Activated naive CD8-positive, alpha-beta T cell treated with anti-CD3 and anti-CD28 coated beads, Interleukin-2, amount 10 ng/mL, durations not matched to agents 7 days and 5 days (primary cell): ENCODE measurements around the gene PRLR. TPM values are rescaled to one million over a fixed set of nuclear protein-coding genes. Genes with fewer than 3 reads are reported as not detected.

Experiments used
- ATAC-seq: fragments of 150-1000 bp; cut with Tn5 transposase; one replicate; pipeline ENCODE4 v1.10.0; 2021; ENCODE audit warnings: low read depth, moderate library complexity
- POLR2A ChIA-PET: fragments of 350-600 bp; sonication (Branson Sonifier 250); formaldehyde crosslinking; loops from one replicate; lab custom pipeline; 2021; ENCODE audit warnings: antibody characterized with exemption; lab: Charles Lee
- DNase-seq: peaks from one replicate; pipeline ENCODE4 v3.0.0; 2021
- H3K27ac Mint-ChIP-seq: one replicate; pipeline ENCODE4 v1.8.0; 2022; ENCODE audit warnings: mild to moderate bottlenecking, mixed read lengths
- H3K27me3 Mint-ChIP-seq: one replicate; pipeline ENCODE4 v1.8.0; 2022; ENCODE audit warnings: mild to moderate bottlenecking, moderate library complexity, mixed read lengths
- H3K36me3 Mint-ChIP-seq: one replicate; pipeline ENCODE4 v1.8.0; 2021; ENCODE audit warnings: mild to moderate bottlenecking, mixed read lengths
- H3K4me1 Mint-ChIP-seq: one replicate; pipeline ENCODE4 v1.8.0; 2021; ENCODE audit warnings: mixed read lengths
- H3K4me3 Mint-ChIP-seq: one replicate; pipeline ENCODE4 v1.8.0; 2022; ENCODE audit warnings: mild to moderate bottlenecking, moderate library complexity, mixed read lengths
- H3K9me3 Mint-ChIP-seq: one replicate; pipeline ENCODE4 v1.8.0; 2021; ENCODE audit warnings: mixed read lengths
- total RNA-seq, 2 experiments: library from RNA; stranded (reverse); gene quantifications; one replicate each; pipeline ENCODE4 v1.2.3, GENCODE V29; 2021

PRLR gene
- total RNA-seq, 2 experiments from 2014 or later: not detected

GRCh38 chr5:35180046-35180445 is 50.2 kb downstream of the PRLR start:
- Mint-ChIP-seq H3K4me3 (no peak overlapping the region), H3K36me3 (no peaks in the 10 kb centered on the region), H3K9me3 (no peaks in the 10 kb centered on the region), H3K4me1 (no peaks in the 10 kb centered on the region), H3K27me3 (peaks cover 3% of the 10 kb centered on the region), H3K27ac (no peak overlapping the region)
- POLR2A ChIA-PET: no interaction called here
- DNase-seq (no peak), ATAC-seq (no peak)

GRCh38 chr5:35177783-35178182 is 52.5 kb downstream of the PRLR start:
- DNase-seq: no peak
- peaks cover 3% of the 10 kb centered on the region for H3K27me3 Mint-ChIP-seq
- POLR2A ChIA-PET: no interaction called here

GRCh38 chr5:35172533-35172932 is 57.8 kb downstream of the PRLR start:
- Mint-ChIP-seq H3K4me3 (no peak overlapping the region), H3K27ac (no peak overlapping the region), H3K27me3 (no peaks in the 10 kb centered on the region), H3K9me3 (peaks cover 2% of the 10 kb centered on the region), H3K4me1 (no peaks in the 10 kb centered on the region), H3K36me3 (no peaks in the 10 kb centered on the region)
- DNase-seq (no peak), ATAC-seq (no peak)
- POLR2A ChIA-PET: no interaction called here

More at GRCh38 chr5:35177783-35178182, 52.5 kb downstream of the PRLR start:
- ATAC-seq: no peak
- H3K27ac Mint-ChIP-seq: no peak overlapping the region
- H3K9me3 Mint-ChIP-seq: no peaks in the 10 kb centered on the region
- H3K4me1 Mint-ChIP-seq: no peaks in the 10 kb centered on the region
- no peaks in the 10 kb centered on the region for H3K36me3 Mint-ChIP-seq
- H3K4me3 Mint-ChIP-seq: no peak overlapping the region

- POLR2A ChIA-PET: no interaction called here
- ATAC-seq: no peak
- Mint-ChIP-seq H3K4me3 (no peak overlapping the region), H3K27ac (no peak overlapping the region), H3K9me3 (peaks cover 2% of the 10 kb centered on the region), H3K36me3 (no peaks in the 10 kb centered on the region), H3K4me1 (no peaks in the 10 kb centered on the region), H3K27me3 (no peaks in the 10 kb centered on the region)
- no peak for DNase-seq
Measured at GRCh38 chr5:35171991-35172390, 58.3 kb downstream of the PRLR start.

GRCh38 chr5:35171078-35171477 is 59.2 kb downstream of the PRLR start:
- no peak overlapping the region for H3K4me3 Mint-ChIP-seq
- no peak for DNase-seq
- H3K36me3 Mint-ChIP-seq: no peaks in the 10 kb centered on the region
- POLR2A ChIA-PET: no interaction called here
- H3K27me3 Mint-ChIP-seq: no peaks in the 10 kb centered on the region
- peaks cover 2% of the 10 kb centered on the region for H3K9me3 Mint-ChIP-seq
- no peak for ATAC-seq
- no peaks in the 10 kb centered on the region for H3K4me1 Mint-ChIP-seq
- H3K27ac Mint-ChIP-seq: no peak overlapping the region

- no peak overlapping the region for H3K4me3 Mint-ChIP-seq
- no peaks in the 10 kb centered on the region for H3K4me1 Mint-ChIP-seq
- DNase-seq (no peak), ATAC-seq (no peak)
- no peaks in the 10 kb centered on the region for H3K36me3 Mint-ChIP-seq
- H3K27me3 Mint-ChIP-seq: no peaks in the 10 kb centered on the region
- peaks cover 2% of the 10 kb centered on the region for H3K9me3 Mint-ChIP-seq
- no peak overlapping the region for H3K27ac Mint-ChIP-seq
- POLR2A ChIA-PET: no interaction called here
Measured at GRCh38 chr5:35166043-35166442, 64.2 kb downstream of the PRLR start.

GRCh38 chr5:35164860-35165542 is 65.3 kb downstream of the PRLR start:
- ATAC-seq: no peak
- Mint-ChIP-seq H3K4me3 (no peak overlapping the region), H3K36me3 (no peaks in the 10 kb centered on the region), H3K9me3 (peaks cover 2% of the 10 kb centered on the region), H3K27me3 (no peaks in the 10 kb centered on the region), H3K27ac (no peak overlapping the region), H3K4me1 (peaks cover 1% of the 10 kb centered on the region)
- POLR2A ChIA-PET: no interaction called here
- DNase-seq: no peak

GRCh38 chr5:35163710-35164033 is 66.6 kb downstream of the PRLR start:
- Mint-ChIP-seq H3K36me3 (no peaks in the 10 kb centered on the region), H3K4me3 (no peak overlapping the region), H3K4me1 (peaks cover 1% of the 10 kb centered on the region), H3K27ac (no peak overlapping the region), H3K27me3 (no peaks in the 10 kb centered on the region), H3K9me3 (peaks cover 2% of the 10 kb centered on the region)
- POLR2A ChIA-PET: no interaction called here
- ATAC-seq: no peak
- no peak for DNase-seq

GRCh38 chr5:35162848-35163709 is 67.2 kb downstream of the PRLR start:
- POLR2A ChIA-PET: no interaction called here
- DNase-seq (no peak), ATAC-seq (no peak)
- Mint-ChIP-seq H3K27me3 (no peaks in the 10 kb centered on the region), H3K4me3 (no peak overlapping the region), H3K9me3 (peaks cover 1% of the 10 kb centered on the region), H3K4me1 (peaks cover 1% of the 10 kb centered on the region), H3K36me3 (no peaks in the 10 kb centered on the region), H3K27ac (no peak overlapping the region)

GRCh38 chr5:35161652-35162273 is 68.5 kb downstream of the PRLR start:
- POLR2A ChIA-PET: no interaction called here
- H3K4me3 Mint-ChIP-seq: no peak overlapping the region
- no peak for ATAC-seq

GRCh38 chr5:35160486-35161116 is 69.7 kb downstream of the PRLR start:
- H3K27ac Mint-ChIP-seq: no peak overlapping the region
- H3K27me3 Mint-ChIP-seq: peaks cover 2% of the 10 kb centered on the region
- no peaks in the 10 kb centered on the region for H3K9me3 Mint-ChIP-seq
- ATAC-seq (no peak), DNase-seq (no peak)
- no peaks in the 10 kb centered on the region for H3K36me3 Mint-ChIP-seq
- POLR2A ChIA-PET: no interaction called here
- no peak overlapping the region for H3K4me3 Mint-ChIP-seq
- H3K4me1 Mint-ChIP-seq: peaks cover 1% of the 10 kb centered on the region

More at GRCh38 chr5:35161652-35162273, 68.5 kb downstream of the PRLR start:
- Mint-ChIP-seq H3K9me3 (no peaks in the 10 kb centered on the region), H3K4me1 (peaks cover 1% of the 10 kb centered on the region), H3K27me3 (no peaks in the 10 kb centered on the region), H3K27ac (no peak overlapping the region), H3K36me3 (no peaks in the 10 kb centered on the region)
- DNase-seq: no peak

- no peak for DNase-seq
- Mint-ChIP-seq H3K4me3 (no peak overlapping the region), H3K9me3 (no peaks in the 10 kb centered on the region), H3K36me3 (no peaks in the 10 kb centered on the region), H3K27me3 (peaks cover 2% of the 10 kb centered on the region), H3K4me1 (peaks cover 1% of the 10 kb centered on the region), H3K27ac (no peak overlapping the region)
- ATAC-seq: no peak
- POLR2A ChIA-PET: no interaction called here
Measured at GRCh38 chr5:35159370-35159742, 70.9 kb downstream of the PRLR start.

GRCh38 chr5:35158622-35159369 is 71.5 kb downstream of the PRLR start:
- POLR2A ChIA-PET: no interaction called here
- Mint-ChIP-seq H3K36me3 (no peaks in the 10 kb centered on the region), H3K9me3 (no peaks in the 10 kb centered on the region), H3K4me3 (no peak overlapping the region), H3K4me1 (peaks cover 1% of the 10 kb centered on the region), H3K27ac (no peak overlapping the region), H3K27me3 (peaks cover 2% of the 10 kb centered on the region)
- no peak for DNase-seq
- no peak for ATAC-seq
